HG02798 (cell line): Measurements from ENCODE around the gene BMP7.
"Not testable (repeated sequence)": the region's sequence is repeated elsewhere in the genome, so short reads cannot be mapped to it uniquely, and the experiment has no call there.

ENCODE experiments used
- ATAC-seq: cut with Tn5 transposase; IDR thresholded peaks from one replicate; pipeline ENCODE4 v1.9.1; 2021; ENCODE audit warnings: mild to moderate bottlenecking; ENCODE audit not compliant: unreplicated experiment, poor library complexity

The BMP7 gene

GRCh38 chr20:57252559-57253162, 13.8 kb downstream of the BMP7 start:
- no peak for ATAC-seq

- ATAC-seq = no peak
These were observed 14.5 kb downstream of the BMP7 start for GRCh38 chr20:57251949-57252348.

GRCh38 chr20:57251344-57251743, 15.1 kb downstream of the BMP7 start:
- ATAC-seq = no peak

GRCh38 chr20:57250607-57251343, 15.7 kb downstream of the BMP7 start:
- no peak for ATAC-seq

- ATAC-seq = no peak
These were observed 16.7 kb downstream of the BMP7 start for GRCh38 chr20:57249772-57250171.

GRCh38 chr20:57249073-57249472, 17.4 kb downstream of the BMP7 start:
- ATAC-seq = no peak

- no peak for ATAC-seq
These were observed 18.2 kb downstream of the BMP7 start for GRCh38 chr20:57248132-57248797.

- ATAC-seq = no peak
These were observed 19.0 kb downstream of the BMP7 start for GRCh38 chr20:57247292-57247965.

- no peak for ATAC-seq
These were observed 20.4 kb downstream of the BMP7 start for GRCh38 chr20:57245997-57246396.

GRCh38 chr20:57244627-57245214, 21.7 kb downstream of the BMP7 start:
- ATAC-seq = no peak

GRCh38 chr20:57244221-57244585, 22.2 kb downstream of the BMP7 start:
- no peak for ATAC-seq

- no peak for ATAC-seq
These were observed 22.8 kb downstream of the BMP7 start for GRCh38 chr20:57243480-57244220.

GRCh38 chr20:57242414-57242813, 24.0 kb downstream of the BMP7 start:
- ATAC-seq = no peak

GRCh38 chr20:57241363-57241991, 25.0 kb downstream of the BMP7 start:
- ATAC-seq = no peak

- ATAC-seq = no peak
These were observed 25.7 kb downstream of the BMP7 start for GRCh38 chr20:57240581-57241362.

- ATAC-seq = not testable (repeated sequence)
These were observed 26.7 kb downstream of the BMP7 start for GRCh38 chr20:57239725-57240124.

GRCh38 chr20:57239324-57239723, 27.1 kb downstream of the BMP7 start:
- not testable (repeated sequence) for ATAC-seq

- no peak for ATAC-seq
These were observed 28.4 kb downstream of the BMP7 start for GRCh38 chr20:57238089-57238488.

- no peak for ATAC-seq
These were observed 28.9 kb downstream of the BMP7 start for GRCh38 chr20:57237585-57237953.
